Lower leg skin (tissue), 3 donors: ENCODE measurements around the gene TTLL4.

Experiments used
- POLR2A ChIP-seq, 2 donors: fragments of 450-650 bp; IDR thresholded peaks; one replicate each; pipeline ENCODE4 v1.6.1; 2016 to 2017; ENCODE audit warnings: antibody characterized with exemption in 2 of 2, mild to moderate bottlenecking in 1 of 2, moderate library complexity in 1 of 2
- TF ChIP-seq, protein P1 (sequence below), 3 donors: fragments of 450-650 bp; IDR thresholded peaks; one replicate each; pipeline ENCODE4 v1.5.1; 2016; ENCODE audit warnings: antibody characterized with exemption in 3 of 3, mild to moderate bottlenecking in 3 of 3, moderate library complexity in 2 of 3

DNA sequence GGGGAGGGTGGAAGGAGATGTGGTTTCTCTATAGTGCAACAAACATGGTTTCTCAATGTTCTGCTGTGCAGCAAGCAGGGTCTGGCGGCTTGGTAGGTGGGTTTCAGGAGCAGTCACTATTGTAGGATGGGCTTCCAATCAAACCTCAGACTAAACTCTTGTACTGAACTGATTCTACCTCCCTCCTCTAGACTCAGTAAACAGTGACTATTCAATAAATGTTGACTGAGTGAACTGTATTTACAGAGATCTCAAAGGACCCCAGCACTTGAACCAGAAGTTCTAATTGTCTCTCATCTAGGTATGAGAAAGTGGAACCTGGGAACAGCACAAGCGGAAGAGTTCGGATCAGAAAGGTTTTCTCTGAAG lies 44.5 kb downstream of the TTLL4 start:
- TF ChIP-seq, protein P1, sequence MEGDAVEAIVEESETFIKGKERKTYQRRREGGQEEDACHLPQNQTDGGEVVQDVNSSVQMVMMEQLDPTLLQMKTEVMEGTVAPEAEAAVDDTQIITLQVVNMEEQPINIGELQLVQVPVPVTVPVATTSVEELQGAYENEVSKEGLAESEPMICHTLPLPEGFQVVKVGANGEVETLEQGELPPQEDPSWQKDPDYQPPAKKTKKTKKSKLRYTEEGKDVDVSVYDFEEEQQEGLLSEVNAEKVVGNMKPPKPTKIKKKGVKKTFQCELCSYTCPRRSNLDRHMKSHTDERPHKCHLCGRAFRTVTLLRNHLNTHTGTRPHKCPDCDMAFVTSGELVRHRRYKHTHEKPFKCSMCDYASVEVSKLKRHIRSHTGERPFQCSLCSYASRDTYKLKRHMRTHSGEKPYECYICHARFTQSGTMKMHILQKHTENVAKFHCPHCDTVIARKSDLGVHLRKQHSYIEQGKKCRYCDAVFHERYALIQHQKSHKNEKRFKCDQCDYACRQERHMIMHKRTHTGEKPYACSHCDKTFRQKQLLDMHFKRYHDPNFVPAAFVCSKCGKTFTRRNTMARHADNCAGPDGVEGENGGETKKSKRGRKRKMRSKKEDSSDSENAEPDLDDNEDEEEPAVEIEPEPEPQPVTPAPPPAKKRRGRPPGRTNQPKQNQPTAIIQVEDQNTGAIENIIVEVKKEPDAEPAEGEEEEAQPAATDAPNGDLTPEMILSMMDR (IDR thresholded peaks at IDR 0.05), result no peak
- TF ChIP-seq POLR2A (IDR thresholded peaks at IDR 0.05), result no peak
